Astrocyte (in vitro differentiated cells and primary cell): Measurements from ENCODE around the gene PAOX.

ENCODE experiments used
- CTCF ChIP-seq: IDR thresholded peaks from 2 replicates; pipeline ENCODE4 v1.5.1; 2011; ENCODE audit warnings: low read depth, mild to moderate bottlenecking, inconsistent platforms, low read length, moderate library complexity; ENCODE audit not compliant: insufficient read depth
- EZH2 ChIP-seq: IDR thresholded peaks from 2 replicates; pipeline ENCODE4 v1.6.1; 2012; ENCODE audit warnings: mild to moderate bottlenecking, low read length, inconsistent platforms; ENCODE audit not compliant: insufficient read depth

GRCh38 chr10:133350283-133350949 is 28.6 kb upstream of the PAOX start:
- TF ChIP-seq CTCF (no peak), EZH2 (no peak)
